ENCODE measurements around the gene OR5K2.

OR5K2 gene

DNA sequence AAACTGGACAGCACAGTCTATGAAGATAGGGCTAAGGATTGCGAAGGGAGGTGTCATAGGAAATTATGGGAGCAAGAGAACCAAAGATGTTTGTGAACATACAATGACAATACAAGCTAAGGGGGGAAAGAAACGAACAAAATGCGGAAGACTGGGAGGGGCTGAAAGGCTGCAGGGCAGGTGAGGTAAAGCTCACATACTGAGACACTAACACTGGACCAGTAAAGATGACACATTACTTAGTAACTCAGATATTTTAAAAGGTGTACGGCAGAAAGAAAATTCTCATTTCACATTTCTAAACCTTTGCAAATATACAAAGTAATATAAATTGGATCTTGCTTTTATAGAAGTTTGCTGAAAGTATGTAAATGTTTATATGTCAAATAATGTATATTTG is 15.1 kb downstream of the OR5K2 start:
- TF ChIP-seq, protein P1, sequence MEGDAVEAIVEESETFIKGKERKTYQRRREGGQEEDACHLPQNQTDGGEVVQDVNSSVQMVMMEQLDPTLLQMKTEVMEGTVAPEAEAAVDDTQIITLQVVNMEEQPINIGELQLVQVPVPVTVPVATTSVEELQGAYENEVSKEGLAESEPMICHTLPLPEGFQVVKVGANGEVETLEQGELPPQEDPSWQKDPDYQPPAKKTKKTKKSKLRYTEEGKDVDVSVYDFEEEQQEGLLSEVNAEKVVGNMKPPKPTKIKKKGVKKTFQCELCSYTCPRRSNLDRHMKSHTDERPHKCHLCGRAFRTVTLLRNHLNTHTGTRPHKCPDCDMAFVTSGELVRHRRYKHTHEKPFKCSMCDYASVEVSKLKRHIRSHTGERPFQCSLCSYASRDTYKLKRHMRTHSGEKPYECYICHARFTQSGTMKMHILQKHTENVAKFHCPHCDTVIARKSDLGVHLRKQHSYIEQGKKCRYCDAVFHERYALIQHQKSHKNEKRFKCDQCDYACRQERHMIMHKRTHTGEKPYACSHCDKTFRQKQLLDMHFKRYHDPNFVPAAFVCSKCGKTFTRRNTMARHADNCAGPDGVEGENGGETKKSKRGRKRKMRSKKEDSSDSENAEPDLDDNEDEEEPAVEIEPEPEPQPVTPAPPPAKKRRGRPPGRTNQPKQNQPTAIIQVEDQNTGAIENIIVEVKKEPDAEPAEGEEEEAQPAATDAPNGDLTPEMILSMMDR (IDR thresholded peaks at IDR 0.05) = no peak

DNA sequence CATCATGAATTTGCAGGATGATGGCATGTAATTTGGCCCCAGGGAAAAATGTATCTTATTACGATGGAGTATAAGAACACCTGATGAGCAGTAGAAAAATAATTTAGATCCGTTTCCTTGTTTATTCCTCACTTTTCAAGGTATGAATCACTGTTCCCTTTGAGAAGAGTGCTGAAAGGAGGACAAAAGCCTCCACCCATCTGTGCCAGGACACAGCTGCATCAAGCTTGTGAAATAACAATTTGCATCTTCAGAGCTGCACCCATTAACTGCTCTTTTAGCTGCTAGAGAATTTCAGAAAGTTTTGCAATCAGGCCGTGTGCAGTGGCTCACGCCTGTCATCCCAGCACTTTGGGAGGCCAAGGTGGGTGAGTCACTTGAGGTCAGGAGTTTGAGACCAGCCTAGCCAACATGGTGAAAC is 15.6 kb downstream of the OR5K2 start:
- TF ChIP-seq, protein P1 (IDR thresholded peaks at IDR 0.05) = no peak

DNA sequence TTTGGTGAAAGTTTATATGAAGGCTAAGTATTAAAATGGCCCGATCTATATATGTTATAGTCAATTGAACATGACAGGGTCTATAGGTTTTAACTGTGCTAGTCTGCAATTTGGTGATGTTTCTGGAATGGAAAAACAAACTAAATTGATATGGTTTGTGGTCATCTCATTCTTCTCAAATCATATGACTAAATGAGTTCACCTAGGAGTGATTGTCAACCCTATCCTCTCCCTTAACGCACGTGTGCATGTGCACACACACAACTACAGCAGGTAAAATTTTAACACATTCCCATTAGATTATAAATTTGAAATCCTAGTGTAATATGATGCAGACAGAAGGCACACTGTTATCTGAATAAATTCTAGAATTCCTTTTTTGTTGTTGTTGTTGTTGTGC is 16.3 kb downstream of the OR5K2 start:
- TF ChIP-seq, protein P1 (IDR thresholded peaks at IDR 0.05) = no peak

DNA sequence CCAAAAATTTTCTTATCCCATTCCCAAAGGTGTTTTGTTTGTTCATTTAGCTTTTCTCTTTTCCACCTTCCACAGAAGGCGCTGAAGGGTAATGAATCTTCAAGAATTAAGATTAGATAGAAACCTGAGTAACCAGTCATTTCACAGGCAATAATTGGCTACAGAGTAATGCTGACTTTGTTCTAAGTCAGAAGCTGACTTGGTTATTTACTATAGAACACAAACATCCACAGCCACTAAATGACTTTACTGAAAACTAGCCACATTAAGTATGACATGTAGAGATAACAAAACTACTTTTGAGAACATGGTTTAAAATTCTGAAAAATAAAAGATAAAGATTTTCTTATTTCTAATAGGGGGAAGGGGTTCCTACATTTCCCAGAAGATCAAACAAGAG is 17.5 kb downstream of the OR5K2 start:
- TF ChIP-seq, protein P1 (IDR thresholded peaks at IDR 0.05) = no peak

DNA sequence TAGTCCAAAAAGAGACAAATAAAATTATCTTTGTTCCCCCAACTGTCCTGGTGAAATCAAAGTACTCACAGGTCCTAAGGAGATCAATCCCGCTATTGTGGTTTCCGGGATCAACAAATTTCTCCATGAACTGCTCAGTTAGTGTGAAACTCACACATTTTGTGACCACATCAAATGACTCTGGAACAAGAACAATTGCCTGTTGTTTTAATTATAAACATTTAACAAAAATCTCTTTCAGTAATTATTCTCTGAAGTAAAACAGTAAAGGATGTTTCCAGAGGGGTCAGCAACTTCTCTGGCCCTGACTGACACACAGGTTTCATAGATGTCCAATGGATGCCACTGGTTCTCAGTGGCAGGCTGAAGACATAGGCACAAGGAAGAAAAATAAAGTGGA is 21.3 kb downstream of the OR5K2 start:
- TF ChIP-seq, protein P1 (IDR thresholded peaks at IDR 0.05) = no peak

DNA sequence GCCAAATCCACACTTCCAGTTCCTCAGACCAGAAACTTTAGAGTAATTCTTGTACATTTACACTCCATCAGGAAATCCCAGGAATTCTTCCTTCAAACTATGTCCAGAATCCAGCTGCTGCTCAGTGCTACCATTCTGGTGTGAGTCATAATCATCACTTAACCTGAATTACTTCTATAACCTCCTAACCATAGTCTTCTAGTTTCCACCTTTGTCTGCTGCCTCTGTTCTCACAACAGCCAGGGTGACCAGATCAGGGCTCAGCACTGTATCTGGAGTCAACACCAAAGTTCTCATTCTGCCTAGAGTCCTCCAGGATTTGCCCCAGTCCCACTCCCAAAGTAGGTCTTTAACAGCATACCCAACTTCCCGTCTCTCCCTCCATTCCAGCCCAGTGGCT is 21.9 kb downstream of the OR5K2 start:
- TF ChIP-seq, protein P1 (IDR thresholded peaks at IDR 0.05) = no peak

DNA sequence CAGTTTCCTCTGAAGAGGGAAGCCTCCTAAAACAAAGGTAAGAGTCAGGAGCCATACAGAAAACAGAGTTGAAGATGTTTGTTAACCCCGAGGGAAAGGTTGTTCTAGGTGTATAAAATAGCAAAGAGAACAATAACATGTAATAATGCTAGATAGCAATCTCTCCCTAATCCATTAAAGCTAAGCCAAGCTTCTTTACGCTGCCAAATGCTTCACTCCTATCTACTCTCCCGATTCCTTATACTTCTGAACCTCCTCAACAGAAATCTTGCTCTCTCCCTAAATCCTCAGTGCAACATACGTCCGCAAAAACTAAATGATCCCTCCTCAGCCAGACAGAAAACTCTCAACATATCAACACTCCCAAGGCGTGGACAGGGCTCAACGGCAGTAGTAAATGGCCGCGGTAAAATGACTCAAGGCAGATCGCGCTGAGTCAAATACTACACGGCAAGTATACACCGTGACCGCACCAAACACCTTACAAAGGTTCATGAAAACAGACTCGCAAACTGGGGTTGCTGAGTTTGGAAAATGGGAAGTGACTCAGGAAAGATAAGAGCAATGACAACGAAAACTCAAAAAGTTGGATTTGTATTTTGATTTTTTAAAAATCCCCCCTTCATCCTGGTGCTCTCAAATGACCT is 24.5 kb downstream of the OR5K2 start:
- TF ChIP-seq, protein P1 (IDR thresholded peaks at IDR 0.05) = no peak
